Measurements from ENCODE around the gene USP22. TPM values are rescaled to one million over a fixed set of nuclear protein-coding genes. Genes with fewer than 3 reads are reported as not detected.

USP22 gene
- total RNA-seq, 1 experiment from 2014 or later, result 167 TPM

GRCh38 chr17:21008160-21008915 lies 34.5 kb downstream of the USP22 start:
- no peaks in the 10 kb centered on the region for H3K27me3 ChIP-seq (replicated peaks)
- H3K27ac ChIP-seq, result no peak overlapping the region
- no peaks in the 10 kb centered on the region for H3K4me1 ChIP-seq (replicated peaks)
- H3K36me3 ChIP-seq, result peaks cover 100% of the 10 kb centered on the region
- no peaks in the 10 kb centered on the region for H3K9me3 ChIP-seq (replicated peaks)
- no peak overlapping the region for H3K4me3 ChIP-seq
- no peak for DNase-seq (ENCODE audit: low read depth in 1 of 2, low spot score in 2 of 2)

- Histone ChIP-seq H3K9me3 (replicated peaks) (no peaks in the 10 kb centered on the region), H3K4me1 (replicated peaks) (no peaks in the 10 kb centered on the region), H3K36me3 (peaks cover 99% of the 10 kb centered on the region), H3K27me3 (replicated peaks) (no peaks in the 10 kb centered on the region), H3K27ac (no peak overlapping the region), H3K4me3 (no peak overlapping the region)
- DNase-seq (ENCODE audit: low read depth in 1 of 2, low spot score in 2 of 2), result no peak
These were observed 35.2 kb downstream of the USP22 start for GRCh38 chr17:21007646-21008045.

GRCh38 chr17:21005803-21006202 lies 37.0 kb downstream of the USP22 start:
- no peaks in the 10 kb centered on the region for H3K27me3 ChIP-seq (replicated peaks)
- no peaks in the 10 kb centered on the region for H3K9me3 ChIP-seq (replicated peaks)
- peaks cover 96% of the 10 kb centered on the region for H3K36me3 ChIP-seq
- no peak for DNase-seq (ENCODE audit: low read depth in 1 of 2, low spot score in 2 of 2)
- H3K4me1 ChIP-seq (replicated peaks), result no peaks in the 10 kb centered on the region
- H3K27ac ChIP-seq, result no peak overlapping the region
- H3K4me3 ChIP-seq, result no peak overlapping the region

- no peak for DNase-seq (ENCODE audit: low read depth in 1 of 2, low spot score in 2 of 2)
- H3K4me3 ChIP-seq, result no peak overlapping the region
- H3K27ac ChIP-seq, result no peak overlapping the region
- peaks cover 95% of the 10 kb centered on the region for H3K36me3 ChIP-seq
- H3K27me3 ChIP-seq (replicated peaks), result no peaks in the 10 kb centered on the region
- peaks cover 1% of the 10 kb centered on the region for H3K4me1 ChIP-seq (replicated peaks)
- H3K9me3 ChIP-seq (replicated peaks), result no peaks in the 10 kb centered on the region
These were observed 37.4 kb downstream of the USP22 start for GRCh38 chr17:21005367-21005766.

- Histone ChIP-seq H3K9me3 (replicated peaks) (no peaks in the 10 kb centered on the region), H3K27me3 (replicated peaks) (no peaks in the 10 kb centered on the region), H3K4me3 (no peak overlapping the region), H3K4me1 (replicated peaks) (peaks cover 12% of the 10 kb centered on the region), H3K27ac (no peak overlapping the region), H3K36me3 (peaks cover 95% of the 10 kb centered on the region)
- DNase-seq (ENCODE audit: low read depth in 1 of 2, low spot score in 2 of 2), result no peak
These were observed 38.5 kb downstream of the USP22 start for GRCh38 chr17:21004016-21004930.

- DNase-seq (ENCODE audit: low read depth in 1 of 2, low spot score in 2 of 2), result no peak
- Histone ChIP-seq H3K27me3 (replicated peaks) (no peaks in the 10 kb centered on the region), H3K27ac (no peak overlapping the region), H3K36me3 (peaks cover 95% of the 10 kb centered on the region), H3K4me1 (replicated peaks) (peaks cover 13% of the 10 kb centered on the region), H3K9me3 (replicated peaks) (no peaks in the 10 kb centered on the region), H3K4me3 (no peak overlapping the region)
These were observed 39.7 kb downstream of the USP22 start for GRCh38 chr17:21003007-21003621.

GRCh38 chr17:21002309-21003006 lies 40.4 kb downstream of the USP22 start:
- peaks cover 13% of the 10 kb centered on the region for H3K4me1 ChIP-seq (replicated peaks)
- peaks cover 92% of the 10 kb centered on the region for H3K36me3 ChIP-seq
- no peak overlapping the region for H3K4me3 ChIP-seq
- no peaks in the 10 kb centered on the region for H3K27me3 ChIP-seq (replicated peaks)
- DNase-seq (ENCODE audit: low read depth in 1 of 2, low spot score in 2 of 2), result no peak
- H3K9me3 ChIP-seq (replicated peaks), result no peaks in the 10 kb centered on the region
- H3K27ac ChIP-seq, result no peak overlapping the region

GRCh38 chr17:21001813-21002221 lies 41.0 kb downstream of the USP22 start:
- peaks cover 13% of the 10 kb centered on the region for H3K4me1 ChIP-seq (replicated peaks)
- H3K9me3 ChIP-seq (replicated peaks), result no peaks in the 10 kb centered on the region
- H3K27me3 ChIP-seq (replicated peaks), result no peaks in the 10 kb centered on the region
- DNase-seq (ENCODE audit: low read depth in 1 of 2, low spot score in 2 of 2), result no peak
- no peak overlapping the region for H3K27ac ChIP-seq
- H3K4me3 ChIP-seq, result no peak overlapping the region
- H3K36me3 ChIP-seq, result peaks cover 86% of the 10 kb centered on the region

- Histone ChIP-seq H3K4me3 (no peak overlapping the region), H3K27me3 (replicated peaks) (no peaks in the 10 kb centered on the region), H3K4me1 (replicated peaks) (peaks cover 13% of the 10 kb centered on the region), H3K36me3 (peaks cover 80% of the 10 kb centered on the region), H3K27ac (no peak overlapping the region), H3K9me3 (replicated peaks) (no peaks in the 10 kb centered on the region)
- DNase-seq (ENCODE audit: low read depth in 1 of 2, low spot score in 2 of 2), result no peak
These were observed 41.5 kb downstream of the USP22 start for GRCh38 chr17:21001111-21001812.

GRCh38 chr17:20999841-21000532 lies 42.8 kb downstream of the USP22 start:
- DNase-seq (ENCODE audit: low read depth in 1 of 2, low spot score in 2 of 2), result no peak
- H3K4me1 ChIP-seq (replicated peaks), result peaks cover 13% of the 10 kb centered on the region
- H3K36me3 ChIP-seq, result peaks cover 68% of the 10 kb centered on the region
- H3K4me3 ChIP-seq, result no peak overlapping the region
- H3K27me3 ChIP-seq (replicated peaks), result no peaks in the 10 kb centered on the region
- H3K9me3 ChIP-seq (replicated peaks), result no peaks in the 10 kb centered on the region
- no peak overlapping the region for H3K27ac ChIP-seq

GRCh38 chr17:20999044-20999573 lies 43.7 kb downstream of the USP22 start:
- Histone ChIP-seq H3K36me3 (peaks cover 59% of the 10 kb centered on the region), H3K27ac (no peak overlapping the region), H3K9me3 (replicated peaks) (no peaks in the 10 kb centered on the region), H3K4me1 (replicated peaks) (peaks cover 13% of the 10 kb centered on the region), H3K27me3 (replicated peaks) (no peaks in the 10 kb centered on the region), H3K4me3 (no peak overlapping the region)
- DNase-seq (ENCODE audit: low read depth in 1 of 2, low spot score in 2 of 2), result no peak

- no peaks in the 10 kb centered on the region for H3K27me3 ChIP-seq (replicated peaks)
- H3K36me3 ChIP-seq, result peaks cover 54% of the 10 kb centered on the region
- no peak for DNase-seq (ENCODE audit: low read depth in 1 of 2, low spot score in 2 of 2)
- H3K4me1 ChIP-seq (replicated peaks), result peaks cover 13% of the 10 kb centered on the region
- H3K27ac ChIP-seq, result no peak overlapping the region
- H3K9me3 ChIP-seq (replicated peaks), result no peaks in the 10 kb centered on the region
- H3K4me3 ChIP-seq, result no peak overlapping the region
These were observed 44.2 kb downstream of the USP22 start for GRCh38 chr17:20998571-20999043.

Data from SJSA1 (cell line).